Osteoblast (primary cell): ENCODE measurements around the gene SNAPC1. TPM values are rescaled to one million over a fixed set of nuclear protein-coding genes. Genes with fewer than 3 reads are reported as not detected.
"Not testable (repeated sequence)": the region's sequence is repeated elsewhere in the genome, so short reads cannot be mapped to it uniquely, and the experiment has no call there.

Source experiments
- DNase-seq: peaks from one replicate; pipeline ENCODE4 v3.0.0; 2011; ENCODE audit warnings: low spot score, mixed read lengths; ENCODE audit not compliant: insufficient read length; ENCODE audit errors: missing footprints
- H2AFZ ChIP-seq: 2 replicates; pipeline ENCODE4 v1.6.0; 2011; ENCODE audit warnings: mild to moderate bottlenecking, low read length
- H3K27ac ChIP-seq: 2 replicates; pipeline ENCODE4 v1.5.1; 2011; ENCODE audit warnings: mild to moderate bottlenecking, low read depth, low read length, moderate library complexity
- H3K27me3 ChIP-seq: 2 replicates; pipeline ENCODE4 v1.6.0; 2012; ENCODE audit warnings: mild to moderate bottlenecking, control low read depth, inconsistent platforms, low read length, moderate library complexity; ENCODE audit not compliant: insufficient read depth
- H3K36me3 ChIP-seq: 2 replicates; pipeline ENCODE4 v1.5.1; 2011; ENCODE audit warnings: mild to moderate bottlenecking, low read length, control low read depth, moderate library complexity; ENCODE audit not compliant: insufficient read depth
- H3K4me1 ChIP-seq: 2 replicates; pipeline ENCODE4 v1.5.1; 2011; ENCODE audit warnings: mild to moderate bottlenecking, low read length, control low read depth, moderate library complexity; ENCODE audit not compliant: insufficient read depth
- H3K4me2 ChIP-seq: 2 replicates; pipeline ENCODE4 v1.6.0; 2011; ENCODE audit warnings: mild to moderate bottlenecking, low read length; ENCODE audit not compliant: insufficient read depth
- H3K4me3 ChIP-seq: fragments of 200-600 bp; sonication (generic); 3 replicates; pipeline ENCODE4 v1.5.1; 2012; ENCODE audit warnings: mild to moderate bottlenecking, low read length, inconsistent platforms; ENCODE audit not compliant: insufficient read depth
- H3K79me2 ChIP-seq: 2 replicates; pipeline ENCODE4 v1.6.0; 2012; ENCODE audit warnings: mild to moderate bottlenecking, low read length, control low read depth, inconsistent platforms; ENCODE audit not compliant: insufficient read depth
- H3K9me3 ChIP-seq: 2 replicates; pipeline ENCODE4 v1.5.1; 2011; ENCODE audit warnings: low read depth, low read length, control low read depth
- H4K20me1 ChIP-seq: 2 replicates; pipeline ENCODE4 v1.6.0; 2012; ENCODE audit warnings: mild to moderate bottlenecking, low read length, control low read depth; ENCODE audit not compliant: insufficient read depth
- CTCF ChIP-seq: IDR thresholded peaks from 2 replicates; pipeline ENCODE4 v1.5.1; 2011; ENCODE audit warnings: mild to moderate bottlenecking, low read depth, low read length, moderate library complexity; ENCODE audit errors: extremely low read depth
- total RNA-seq: library from RNA; depleted of rRNA; stranded (reverse); fragments of >200 nt; gene quantifications from 2 replicates; pipeline ENCODE4 v1.2.3, GENCODE V29; 2012

SNAPC1 gene
- total RNA-seq, 1 donor, result 35.8 TPM

- Histone ChIP-seq H2AFZ (no peak overlapping the region), H4K20me1 (peaks cover 23% of the 10 kb centered on the region), H3K27me3 (no peaks in the 10 kb centered on the region), H3K27ac (peak overlapping the region; percentile 37), H3K4me1 (peaks cover 50% of the 10 kb centered on the region), H3K9me3 (no peaks in the 10 kb centered on the region), H3K36me3 (peaks cover 95% of the 10 kb centered on the region), H3K4me3 (no peak overlapping the region), H3K4me2 (no peak overlapping the region), H3K79me2 (peaks cover 79% of the 10 kb centered on the region)
- DNase-seq, result no peak
- TF ChIP-seq CTCF, result no peak
Measured at GRCh38 chr14:61744238-61744637, 18.0 kb upstream of the SNAPC1 start.

- Histone ChIP-seq H3K27ac (peak overlapping the region; percentile 75), H3K79me2 (peaks cover 68% of the 10 kb centered on the region), H3K4me2 (peak overlapping the region; percentile 1), H3K4me1 (peaks cover 70% of the 10 kb centered on the region), H3K36me3 (peaks cover 84% of the 10 kb centered on the region), H4K20me1 (peaks cover 25% of the 10 kb centered on the region)
- H3K27me3 ChIP-seq, DNase-seq, H3K9me3 ChIP-seq, H2AFZ ChIP-seq, H3K4me3 ChIP-seq: not testable (repeated sequence)
Measured at GRCh38 chr14:61746346-61746745, 15.9 kb upstream of the SNAPC1 start.

DNA sequence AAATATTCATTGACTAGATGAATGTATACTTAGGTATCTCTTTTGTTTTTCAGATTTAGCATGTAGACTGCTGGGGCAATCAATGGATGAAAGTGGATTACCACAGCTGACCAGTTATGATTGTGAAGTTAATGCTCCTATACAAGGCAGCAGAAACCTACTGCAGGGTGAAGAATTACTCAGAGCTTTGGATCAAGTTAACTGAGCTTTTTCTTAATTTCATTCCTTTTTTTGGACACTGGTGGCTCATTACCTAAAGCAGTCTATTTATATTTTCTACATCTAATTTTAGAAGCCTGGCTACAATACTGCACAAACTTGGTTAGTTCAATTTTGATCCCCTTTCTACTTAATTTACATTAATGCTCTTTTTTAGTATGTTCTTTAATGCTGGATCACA is 15.3 kb upstream of the SNAPC1 start:
- Histone ChIP-seq H3K27me3 (no peaks in the 10 kb centered on the region), H3K9me3 (no peaks in the 10 kb centered on the region), H3K4me3 (no peak overlapping the region), H3K4me1 (peaks cover 74% of the 10 kb centered on the region), H2AFZ (no peak overlapping the region), H4K20me1 (peaks cover 25% of the 10 kb centered on the region), H3K36me3 (peaks cover 79% of the 10 kb centered on the region), H3K27ac (peak overlapping the region; percentile 75), H3K4me2 (peak overlapping the region; percentile 77), H3K79me2 (peaks cover 62% of the 10 kb centered on the region)
- no peak for TF ChIP-seq CTCF
- no peak for DNase-seq

DNA sequence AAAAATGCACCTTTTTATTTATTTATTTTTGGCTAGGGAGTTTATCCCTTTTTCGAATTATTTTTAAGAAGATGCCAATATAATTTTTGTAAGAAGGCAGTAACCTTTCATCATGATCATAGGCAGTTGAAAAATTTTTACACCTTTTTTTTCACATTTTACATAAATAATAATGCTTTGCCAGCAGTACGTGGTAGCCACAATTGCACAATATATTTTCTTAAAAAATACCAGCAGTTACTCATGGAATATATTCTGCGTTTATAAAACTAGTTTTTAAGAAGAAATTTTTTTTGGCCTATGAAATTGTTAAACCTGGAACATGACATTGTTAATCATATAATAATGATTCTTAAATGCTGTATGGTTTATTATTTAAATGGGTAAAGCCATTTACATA is 14.9 kb upstream of the SNAPC1 start:
- peak overlapping the region; percentile 77 for H3K4me2 ChIP-seq
- peaks cover 79% of the 10 kb centered on the region for H3K4me1 ChIP-seq
- peaks cover 74% of the 10 kb centered on the region for H3K36me3 ChIP-seq
- H3K27ac ChIP-seq, result peak overlapping the region; percentile 75
- peak overlapping the region; percentile 61 for H3K4me3 ChIP-seq
- H3K79me2 ChIP-seq, result peaks cover 58% of the 10 kb centered on the region
- no peaks in the 10 kb centered on the region for H3K27me3 ChIP-seq
- DNase-seq, result no peak
- no peaks in the 10 kb centered on the region for H3K9me3 ChIP-seq
- peaks cover 22% of the 10 kb centered on the region for H4K20me1 ChIP-seq
- no peak for TF ChIP-seq CTCF
- no peak overlapping the region for H2AFZ ChIP-seq
